Tibial artery (tissue), 4 donors: ENCODE data around the gene PURA.
A peak's percentile ranks its signal among the peaks of the same experiment; 100 is the strongest.

Source experiments
- DNase-seq, 2 donors: peaks; one replicate each; pipeline ENCODE4 v3.0.0-alpha.2; 2019
- H3K27ac ChIP-seq, 2 donors: fragments of 200-600 bp; sonication (generic) in 1 of 2; 1 replicate in 1 of 2; 2 replicates in 1 of 2; pipeline ENCODE4 v1.5.1; 2018 to 2019; ENCODE audit warnings: mild to moderate bottlenecking in 1 of 2
- H3K27me3 ChIP-seq, 2 donors: fragments of 200-600 bp; sonication (generic) in 1 of 2; one replicate each; pipeline versions ENCODE4 v1.5.1 to v1.6.0; 2016 to 2019
- H3K36me3 ChIP-seq, 3 donors: fragments of 200-600 bp; sonication (generic) in 2 of 3; one replicate each; pipeline ENCODE4 v1.5.1; 2016 to 2019; ENCODE audit warnings: mild to moderate bottlenecking in 2 of 3
- H3K4me1 ChIP-seq, 4 donors: fragments of 200-600 bp; sonication (generic) in 2 of 4; 1 replicate in 3 of 4; 2 replicates in 1 of 4; pipeline ENCODE4 v1.5.1; 2016 to 2019
- H3K4me3 ChIP-seq, 2 donors: fragments of 200-600 bp; sonication (generic) in 1 of 2; 1 replicate in 1 of 2; 2 replicates in 1 of 2; pipeline ENCODE4 v1.5.1; 2018 to 2019; ENCODE audit warnings: mild to moderate bottlenecking in 2 of 2
- H3K9me3 ChIP-seq, 3 donors: fragments of 200-600 bp; sonication (generic) in 1 of 3; one replicate each; pipeline ENCODE4 v1.5.1; 2016 to 2019
- CTCF ChIP-seq, 2 experiments: fragments of 200-600 bp in 1 of 2; fragments of 450-650 bp in 1 of 2; IDR thresholded peaks; one replicate each; pipeline ENCODE4 v1.5.1; 2017 to 2019; ENCODE audit warnings: antibody characterized with exemption in 2 of 2, mild to moderate bottlenecking in 1 of 2, moderate library complexity in 1 of 2
- intact Hi-C: fragments of 100-400 bp; cut with DNase I; formaldehyde crosslinking; loops from one replicate; pipeline ENCODE4 v1.15.0; 2023; ENCODE audit warnings: low total_unique reads

The PURA gene

GRCh38 chr5:140113180-140113698 is 670 bp upstream of the PURA start:
- peak overlapping the region; percentile 70 to 71 for H3K4me3 ChIP-seq
- no peaks in the 10 kb centered on the region for H3K9me3 ChIP-seq
- H3K36me3 ChIP-seq: no peaks in the 10 kb centered on the region
- no peak for TF ChIP-seq CTCF (IDR thresholded peaks at IDR 0.05)
- no peaks in the 10 kb centered on the region for H3K27me3 ChIP-seq
- peak overlapping the region; percentile 90 to 96 for H3K27ac ChIP-seq
- peak in 1 of 2 donors; percentile 69 for DNase-seq
- H3K4me1 ChIP-seq: peaks cover 0 to 74% (median 56%) of the 10 kb centered on the region in 4 donors
- intact Hi-C loops: no loop called here

GRCh38 chr5:140114341-140115185 is 654 bp downstream of the PURA start:
- Histone ChIP-seq H3K36me3 (no peaks in the 10 kb centered on the region), H3K27ac (peak overlapping the region; percentile 90 to 96), H3K9me3 (no peaks in the 10 kb centered on the region), H3K4me3 (peak overlapping the region; percentile 70 to 71), H3K4me1 (peaks cover 0 to 66% (median 48%) of the 10 kb centered on the region in 4 donors), H3K27me3 (no peaks in the 10 kb centered on the region)
- intact Hi-C loops: no loop called here
- DNase-seq: peak; percentile 47 to 82
- TF ChIP-seq CTCF (IDR thresholded peaks at IDR 0.05): no peak

GRCh38 chr5:140115186-140115500 is 1.2 kb downstream of the PURA start:
- TF ChIP-seq CTCF (IDR thresholded peaks at IDR 0.05): no peak
- Histone ChIP-seq H3K9me3 (no peaks in the 10 kb centered on the region), H3K27me3 (no peaks in the 10 kb centered on the region), H3K4me1 (peaks cover 0 to 62% (median 47%) of the 10 kb centered on the region in 4 donors), H3K4me3 (peak overlapping the region; percentile 70 to 71), H3K36me3 (no peaks in the 10 kb centered on the region), H3K27ac (peak overlapping the region; percentile 90 to 96)
- intact Hi-C loops: no loop called here
- DNase-seq: no peak

GRCh38 chr5:140116716-140117115 is 2.8 kb downstream of the PURA start:
- Histone ChIP-seq H3K36me3 (no peaks in the 10 kb centered on the region), H3K9me3 (no peaks in the 10 kb centered on the region), H3K27me3 (no peaks in the 10 kb centered on the region), H3K4me1 (peaks cover 0 to 61% (median 44%) of the 10 kb centered on the region in 4 donors), H3K4me3 (no peak overlapping the region), H3K27ac (no peak overlapping the region)
- DNase-seq: no peak
- TF ChIP-seq CTCF (IDR thresholded peaks at IDR 0.05): no peak
- intact Hi-C loops: no loop called here

- H3K9me3 ChIP-seq: no peaks in the 10 kb centered on the region
- no peak overlapping the region for H3K27ac ChIP-seq
- TF ChIP-seq CTCF (IDR thresholded peaks at IDR 0.05): no peak
- H3K4me1 ChIP-seq: peaks cover 0 to 53% (median 37%) of the 10 kb centered on the region in 4 donors
- no peaks in the 10 kb centered on the region for H3K36me3 ChIP-seq
- no peak overlapping the region for H3K4me3 ChIP-seq
- no peak for DNase-seq
- intact Hi-C loops: no loop called here
- no peaks in the 10 kb centered on the region for H3K27me3 ChIP-seq
Measured at GRCh38 chr5:140117523-140117922, 3.6 kb downstream of the PURA start.
